NCI-H526 treated with DMSO at 0.1 percent for 48 hours (cell line): Measurements from ENCODE around the gene CST1.
"Not testable (repeated sequence)": the region's sequence is repeated elsewhere in the genome, so short reads cannot be mapped to it uniquely, and the experiment has no call there.

ENCODE experiments used
- DNase-seq: peaks from one replicate; lab custom pipeline; 2025; lab: John Stamatoyannopoulos, UW

CST1 gene

DNA sequence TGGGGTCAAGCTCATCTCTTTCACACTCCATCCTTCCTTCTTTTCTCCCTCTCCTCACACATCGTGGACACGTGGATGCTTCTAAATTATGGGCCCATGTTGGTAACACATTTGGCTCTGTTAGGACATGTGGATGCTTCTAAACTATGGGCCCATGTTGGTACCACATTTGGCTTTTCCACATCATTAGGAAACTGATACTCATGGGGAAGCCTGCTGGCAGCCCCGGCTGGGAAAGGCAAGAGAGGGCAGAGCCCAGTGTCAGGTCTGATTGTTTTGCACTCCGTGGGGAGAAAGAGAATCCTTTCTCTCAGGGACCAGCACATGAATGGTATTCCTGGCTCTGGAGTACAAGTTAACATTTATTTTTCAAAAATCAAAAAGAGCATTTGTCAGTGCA is 4.0 kb upstream of the CST1 start:
- no peak for DNase-seq

DNA sequence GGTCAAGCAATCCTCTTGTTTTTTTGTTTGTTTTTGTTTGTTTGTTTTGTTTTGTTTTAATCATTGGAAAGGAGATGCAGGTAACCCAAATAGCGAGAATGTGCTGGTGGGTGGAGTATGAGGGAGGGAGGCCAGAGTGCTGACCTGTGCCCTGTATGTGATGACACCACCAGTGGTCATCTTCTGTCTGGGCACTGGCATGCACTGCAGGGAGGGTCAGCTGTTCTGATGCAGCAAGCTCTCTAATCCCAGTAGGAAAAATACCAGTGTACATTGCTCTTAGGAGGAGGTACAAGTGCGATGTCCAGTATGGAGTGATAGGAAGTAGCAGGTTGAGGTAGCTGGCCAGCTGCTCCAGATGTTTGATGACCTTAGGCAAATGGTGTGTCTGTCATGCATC is 2.9 kb upstream of the CST1 start:
- no peak for DNase-seq

DNA sequence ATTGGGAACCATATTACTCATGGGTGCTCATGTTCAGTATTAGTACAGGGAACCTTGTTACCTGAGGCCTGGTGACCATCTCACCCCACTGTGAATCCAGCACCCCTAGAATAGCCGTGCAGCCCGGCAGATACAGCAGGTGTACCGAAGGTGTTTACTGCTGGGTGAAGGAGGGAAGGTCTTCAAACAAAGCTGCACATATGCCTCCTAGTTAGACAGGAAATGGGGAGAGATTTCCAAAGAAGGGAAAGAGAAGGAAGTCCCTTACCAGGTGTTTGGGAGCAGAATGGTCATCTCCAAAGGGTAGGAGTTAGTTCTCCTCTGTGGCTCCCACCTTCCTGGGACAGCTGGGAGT is 2.4 kb upstream of the CST1 start:
- DNase-seq: no peak

DNA sequence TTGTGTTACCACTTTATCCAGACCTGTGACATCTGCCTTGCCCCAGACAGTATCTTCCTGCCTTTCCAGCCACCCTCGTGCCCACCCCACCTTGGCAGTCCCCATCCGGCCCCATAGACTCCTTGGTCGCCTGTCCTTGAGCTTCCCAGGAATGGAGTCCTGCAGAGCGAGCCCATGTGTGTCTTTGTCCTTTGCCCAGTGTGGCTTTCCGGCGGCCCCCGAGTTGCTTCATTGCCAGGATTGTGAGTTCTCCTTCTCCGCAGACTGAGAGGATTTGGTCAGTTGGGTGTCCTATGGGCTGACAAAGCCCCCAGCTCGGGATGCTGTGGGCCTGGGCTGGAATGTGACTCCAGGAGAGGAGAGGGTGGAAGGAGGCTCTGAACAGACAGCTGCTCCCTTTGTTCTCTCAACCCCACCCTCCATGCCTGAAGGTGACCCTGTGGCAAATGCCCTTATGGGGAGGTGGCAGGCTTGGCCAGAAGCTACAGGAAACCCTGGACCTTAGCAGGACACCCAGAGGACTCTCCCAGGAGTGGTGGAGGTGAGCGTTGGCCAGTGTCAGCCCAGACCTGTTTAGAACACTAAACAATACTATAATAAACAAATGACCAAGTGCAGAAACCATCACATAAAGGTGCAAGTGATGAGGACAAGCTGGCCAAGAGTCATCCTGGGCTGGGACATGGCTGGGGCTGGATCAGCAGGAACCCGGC is 1.9 kb upstream of the CST1 start:
- DNase-seq: no peak

DNA sequence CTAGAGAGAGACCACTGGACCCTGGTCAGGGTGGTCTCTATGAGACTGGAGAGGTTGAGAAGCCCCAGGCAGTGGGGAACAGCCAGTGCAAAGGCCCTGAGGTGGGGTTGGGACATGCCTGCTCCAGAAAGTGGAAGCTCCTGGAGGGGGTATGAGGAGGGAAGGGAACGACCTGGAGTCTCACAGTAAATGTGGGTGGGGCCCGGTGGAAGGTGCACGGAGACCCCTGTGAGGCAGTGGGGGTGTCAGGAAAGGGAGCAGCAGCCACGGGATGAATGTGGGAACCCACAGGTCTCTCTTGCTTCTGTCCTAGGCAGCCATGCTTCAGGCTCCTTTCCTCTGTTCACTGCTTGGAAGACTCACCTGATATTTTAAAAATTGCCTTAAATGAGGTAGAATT is 1.3 kb upstream of the CST1 start:
- no peak for DNase-seq

DNA sequence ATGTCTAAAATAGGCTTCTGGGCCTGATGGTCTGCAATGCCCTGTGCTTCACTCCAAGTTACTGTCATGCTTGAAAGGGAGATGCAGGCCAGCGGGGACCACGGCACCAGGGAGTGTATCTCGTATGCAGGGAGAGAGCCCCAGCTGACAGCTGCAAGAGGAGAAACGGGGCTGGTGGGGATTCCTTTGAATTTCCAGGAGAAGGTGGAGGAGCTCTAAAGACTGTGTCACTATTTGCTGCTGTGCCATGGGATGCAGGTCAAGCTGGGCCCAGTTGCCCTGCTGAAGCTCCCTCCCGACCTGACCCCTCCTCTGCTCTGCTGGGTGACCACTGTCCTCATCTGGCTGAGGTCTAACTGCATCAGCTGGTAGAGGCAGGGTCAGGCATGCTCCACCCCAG is 989 bp downstream of the CST1 start:
- no peak for DNase-seq

DNA sequence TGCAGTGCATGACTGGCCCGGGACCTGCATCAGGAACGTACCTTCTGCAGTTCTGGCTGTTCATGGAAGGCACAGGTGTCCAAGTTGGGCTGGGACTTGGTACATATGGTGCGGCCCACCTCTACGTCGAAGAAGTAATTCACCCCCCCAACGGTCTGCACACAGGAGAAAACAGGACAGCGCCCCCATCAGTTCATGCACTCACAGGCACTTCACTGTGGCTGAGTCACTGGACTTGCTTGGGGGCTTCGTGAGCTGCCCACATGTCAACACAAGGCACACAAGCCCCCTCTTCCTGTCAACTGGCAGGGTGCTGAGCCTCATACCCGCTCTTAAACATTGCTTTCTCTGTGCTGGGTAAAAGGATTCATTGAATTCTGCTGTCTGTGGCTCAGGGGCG is 1.8 kb downstream of the CST1 start:
- DNase-seq: not testable (repeated sequence)

DNA sequence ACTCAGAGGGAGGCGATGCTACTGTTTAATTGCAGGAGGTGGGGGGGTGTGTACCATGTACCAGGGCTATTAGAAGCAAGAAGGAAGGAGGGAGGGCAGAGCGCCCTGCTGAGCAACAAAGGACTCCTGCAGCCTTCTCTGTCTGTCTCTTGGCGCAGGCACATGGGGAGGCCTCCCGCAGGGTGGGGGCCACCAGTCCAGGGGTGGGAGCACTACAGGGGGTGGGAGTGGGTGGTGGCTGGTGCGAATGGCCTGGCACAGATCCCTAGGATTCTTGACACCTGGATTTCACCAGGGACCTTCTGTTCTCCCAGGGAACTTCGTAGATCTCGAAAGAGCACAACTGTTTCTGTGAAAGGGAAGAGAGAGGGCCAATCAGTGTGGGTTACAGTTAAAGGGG is 3.2 kb downstream of the CST1 start:
- not testable (repeated sequence) for DNase-seq

DNA sequence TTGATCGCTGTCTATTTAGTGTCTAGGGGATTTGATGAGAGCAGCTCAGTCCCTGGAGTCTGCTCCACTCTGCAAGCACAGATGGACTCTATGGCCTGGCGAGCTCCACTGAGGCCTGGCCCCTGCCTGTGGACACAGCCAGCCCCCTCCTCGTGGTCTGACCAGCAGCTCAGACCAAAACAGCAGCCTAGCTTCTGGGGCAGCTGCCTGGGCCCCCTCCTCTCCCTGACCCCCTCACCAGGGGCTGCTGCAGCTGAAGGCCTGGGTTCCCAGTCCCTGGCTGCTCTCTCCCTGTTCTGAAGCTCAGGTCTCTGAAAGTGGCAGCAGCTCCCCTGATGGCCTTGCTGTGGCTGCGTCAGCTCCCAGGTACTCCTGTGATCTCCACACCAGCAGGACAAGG is 3.6 kb downstream of the CST1 start:
- DNase-seq: not testable (repeated sequence)

DNA sequence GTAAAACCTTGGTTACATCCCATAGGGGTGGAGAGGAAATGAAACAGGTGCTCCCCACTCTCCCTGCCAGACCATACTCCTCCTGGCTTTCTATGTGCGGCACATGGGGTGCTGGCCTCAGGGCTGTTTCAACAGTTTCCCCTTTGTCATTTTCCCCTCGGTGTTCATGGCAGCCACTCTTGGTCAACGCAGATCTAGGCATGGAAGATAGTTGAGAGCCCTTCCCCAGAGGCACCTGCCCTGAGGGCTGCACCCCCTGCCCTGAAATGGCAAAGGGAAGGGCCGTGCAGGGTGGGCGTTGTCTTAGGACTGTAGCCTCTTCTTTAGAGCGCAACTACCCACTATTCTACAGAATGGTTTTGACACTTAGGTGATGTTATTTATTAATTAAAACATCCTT is 4.4 kb downstream of the CST1 start:
- DNase-seq: no peak

DNA sequence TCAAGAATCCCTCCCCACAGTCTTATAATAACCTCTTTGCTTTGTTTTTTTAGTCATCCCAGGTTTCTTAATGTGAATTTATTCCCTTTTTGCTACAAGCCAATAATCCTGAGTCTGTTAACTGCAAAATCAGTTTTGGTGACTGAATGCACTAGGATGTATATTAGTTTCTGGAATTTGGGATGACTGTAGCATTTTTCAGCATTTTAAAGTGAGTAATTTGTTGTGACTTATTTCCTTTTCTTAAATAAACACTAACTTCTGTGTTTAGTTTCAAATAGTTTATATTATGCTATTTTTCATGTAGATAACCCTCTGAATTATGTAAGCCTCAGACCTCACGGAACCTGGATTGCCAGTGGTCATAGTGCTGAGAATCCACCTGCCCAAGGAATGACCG is 5.5 kb downstream of the CST1 start:
- DNase-seq: no peak

DNA sequence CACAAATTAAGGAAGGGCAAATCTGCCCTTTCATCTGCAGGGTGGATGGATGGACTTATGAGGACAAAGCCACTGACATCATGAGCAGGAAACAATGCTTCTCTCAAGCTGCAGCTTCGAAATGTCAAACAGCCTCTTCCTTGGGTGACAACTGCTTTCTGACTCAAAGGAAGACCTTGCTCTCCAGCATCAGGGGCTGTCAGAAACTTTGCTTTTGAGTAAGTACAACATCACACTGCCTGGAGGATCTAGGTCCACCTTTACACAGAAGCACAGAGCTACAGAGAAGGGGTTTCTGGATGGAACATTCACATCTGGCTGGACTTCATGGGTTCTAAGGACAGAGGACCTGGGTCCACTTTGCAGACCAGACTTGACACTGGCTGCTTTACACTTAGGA is 5.9 kb downstream of the CST1 start:
- DNase-seq: no peak

DNA sequence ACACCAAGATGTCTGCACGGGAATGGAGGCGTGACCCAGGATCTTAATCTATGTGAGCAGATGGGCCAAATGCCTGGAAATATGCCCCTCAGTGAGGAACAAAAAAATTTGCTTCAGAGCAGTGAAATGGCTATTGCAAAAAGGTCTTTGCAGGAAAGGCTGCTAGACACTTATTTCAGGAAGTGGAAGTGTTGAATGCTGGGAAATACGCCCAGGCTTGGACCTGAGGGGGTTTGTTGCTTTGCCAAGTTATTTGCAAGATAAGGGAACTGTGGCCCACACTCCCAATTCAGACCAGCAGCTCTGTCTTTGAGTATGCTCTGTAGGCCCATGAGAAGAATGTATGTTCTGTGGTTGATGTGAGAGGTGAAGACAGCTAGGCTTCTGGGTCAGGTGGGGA is 15.3 kb downstream of the CST1 start:
- DNase-seq: not testable (repeated sequence)

DNA sequence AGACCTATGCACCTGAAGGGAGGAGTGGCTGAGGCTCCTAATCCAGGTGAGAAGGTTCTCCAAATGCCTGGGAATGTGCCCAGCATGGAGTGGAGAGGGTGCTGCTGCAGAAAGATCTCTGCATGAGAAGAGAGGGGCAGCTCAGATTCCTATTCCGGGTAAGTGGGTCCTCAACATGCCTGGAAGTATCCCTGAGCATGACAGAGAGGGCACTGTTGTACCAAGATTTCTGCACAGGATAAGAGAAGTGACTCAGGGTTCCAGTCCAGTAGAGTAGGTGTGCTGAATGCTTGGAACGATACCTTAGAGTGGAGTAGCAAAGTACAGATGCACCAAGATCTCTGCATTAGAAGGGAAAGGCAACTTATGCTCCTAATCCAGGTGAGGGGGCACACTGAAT is 15.8 kb downstream of the CST1 start:
- not testable (repeated sequence) for DNase-seq

DNA sequence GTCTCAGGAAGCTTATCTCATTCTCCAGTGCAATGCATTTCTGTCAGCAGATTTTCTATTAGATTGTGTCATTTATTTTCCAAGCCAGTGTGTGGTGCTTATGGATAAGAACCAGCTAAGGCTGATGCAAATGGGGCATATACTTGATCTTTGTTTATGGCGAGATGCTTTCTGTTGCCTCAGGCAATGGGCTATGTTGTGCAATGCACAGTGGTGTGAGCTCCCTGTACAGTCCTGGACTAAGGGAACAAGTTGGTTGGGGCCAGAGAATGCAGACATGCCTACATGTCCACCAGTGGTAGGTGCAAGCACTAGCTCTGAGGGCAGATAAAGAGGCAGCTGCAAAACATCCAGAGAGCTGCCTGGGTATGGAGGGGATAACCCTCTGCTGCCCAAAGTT is 16.3 kb downstream of the CST1 start:
- not testable (repeated sequence) for DNase-seq

DNA sequence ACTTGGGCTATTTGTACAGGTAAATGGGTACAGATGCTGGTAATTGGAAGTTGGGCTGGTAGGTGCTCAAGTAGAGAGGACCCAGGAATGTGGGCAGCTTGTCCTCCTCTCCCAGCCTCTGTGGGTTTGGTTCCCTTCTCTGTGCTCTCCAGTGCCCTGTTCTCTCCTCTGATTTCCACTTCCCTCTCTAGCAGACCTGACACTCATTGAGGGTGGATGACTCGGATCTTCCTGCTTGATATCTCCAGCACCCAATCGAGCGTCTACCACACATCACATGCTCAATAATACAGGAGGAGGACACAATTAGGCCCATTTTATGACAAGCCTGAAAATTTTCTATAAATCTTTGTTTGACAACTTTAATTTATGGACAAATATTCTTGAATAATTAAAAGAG is 23.7 kb downstream of the CST1 start:
- no peak for DNase-seq

DNA sequence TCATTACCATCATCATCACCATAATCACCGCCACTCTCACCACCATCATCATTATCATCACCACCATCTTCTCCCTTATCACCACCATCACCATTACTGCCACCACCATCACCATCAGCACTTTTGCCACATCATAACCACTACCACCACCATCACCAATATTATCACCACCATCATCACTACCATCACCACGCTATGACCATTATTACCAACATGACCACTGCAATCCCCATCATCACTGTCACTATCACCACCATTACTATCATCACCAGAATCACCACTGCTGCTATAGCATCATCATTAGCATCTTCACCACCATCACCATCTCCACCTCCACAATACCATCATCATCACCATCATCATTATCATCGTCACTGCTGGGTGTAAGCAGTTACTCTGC is 25.6 kb downstream of the CST1 start:
- no peak for DNase-seq

DNA sequence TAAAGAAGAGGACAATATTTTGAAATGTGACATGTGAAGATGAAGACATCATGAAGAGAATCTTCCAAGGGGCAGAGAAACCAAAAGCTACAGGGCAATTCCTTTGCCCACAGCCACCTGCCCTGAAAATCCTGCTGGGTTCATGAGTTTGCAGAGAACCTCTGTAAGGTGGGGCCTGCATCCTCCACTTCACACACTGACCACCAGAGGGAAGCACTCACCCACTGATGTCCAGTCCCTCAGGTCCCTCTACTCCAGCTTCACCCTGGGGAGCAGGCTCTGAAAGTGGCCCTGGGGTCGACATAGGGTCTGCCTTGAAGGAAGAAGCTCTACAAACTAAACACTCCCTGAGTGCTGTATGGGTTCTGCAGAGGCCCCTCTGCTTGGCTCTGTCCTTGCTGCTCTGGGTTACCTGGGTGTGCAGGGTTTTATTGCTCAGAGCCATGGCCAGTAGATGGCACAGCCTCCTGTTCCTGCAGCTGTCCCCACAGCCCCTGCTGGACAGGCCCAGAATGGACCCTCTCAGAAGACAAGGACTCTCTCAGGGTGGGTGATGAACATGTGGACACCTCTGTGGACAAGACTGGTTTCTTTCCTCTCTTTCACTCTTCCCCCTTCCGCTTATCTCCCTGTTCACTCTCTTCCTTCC is 27.0 kb downstream of the CST1 start:
- DNase-seq: not testable (repeated sequence)

DNA sequence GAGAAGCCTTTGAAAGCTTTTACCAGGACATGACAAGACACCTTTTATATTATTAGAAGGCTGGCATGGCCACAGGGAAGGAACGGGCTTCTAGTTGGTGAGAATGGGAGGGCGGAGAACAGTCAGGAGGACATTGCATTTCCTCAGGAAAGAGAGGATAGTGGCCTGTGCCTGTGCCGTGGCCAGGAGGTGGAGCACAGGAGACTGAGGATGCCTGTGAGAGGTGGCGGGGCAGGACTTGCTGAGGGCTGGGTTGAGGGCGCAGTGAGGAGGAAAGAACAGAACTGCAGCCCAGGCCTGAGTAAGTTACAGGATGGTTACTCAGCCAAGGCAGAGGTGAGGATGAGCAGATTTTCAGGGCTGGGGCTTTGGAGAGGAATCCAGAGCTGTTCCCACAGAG is 27.9 kb downstream of the CST1 start:
- not testable (repeated sequence) for DNase-seq

DNA sequence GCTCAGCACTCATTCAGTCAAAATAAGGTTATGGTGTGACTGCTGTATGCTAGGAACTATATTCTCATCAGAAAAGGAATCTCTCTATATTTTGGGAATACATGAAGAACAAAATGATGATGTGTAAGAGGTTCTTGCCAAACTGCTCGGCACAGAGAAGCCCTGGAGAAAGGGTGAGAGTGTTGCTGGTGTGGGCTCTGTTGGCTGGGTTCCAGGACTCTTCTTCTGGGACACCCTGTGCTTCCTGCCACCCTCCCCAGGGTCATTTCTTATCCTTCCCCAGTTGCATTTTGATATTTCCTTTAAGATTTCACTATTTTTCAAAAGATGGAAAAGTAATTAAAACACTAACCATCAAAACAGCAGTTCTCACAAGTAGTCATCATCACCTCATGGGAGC is 28.8 kb downstream of the CST1 start:
- DNase-seq: no peak

DNA sequence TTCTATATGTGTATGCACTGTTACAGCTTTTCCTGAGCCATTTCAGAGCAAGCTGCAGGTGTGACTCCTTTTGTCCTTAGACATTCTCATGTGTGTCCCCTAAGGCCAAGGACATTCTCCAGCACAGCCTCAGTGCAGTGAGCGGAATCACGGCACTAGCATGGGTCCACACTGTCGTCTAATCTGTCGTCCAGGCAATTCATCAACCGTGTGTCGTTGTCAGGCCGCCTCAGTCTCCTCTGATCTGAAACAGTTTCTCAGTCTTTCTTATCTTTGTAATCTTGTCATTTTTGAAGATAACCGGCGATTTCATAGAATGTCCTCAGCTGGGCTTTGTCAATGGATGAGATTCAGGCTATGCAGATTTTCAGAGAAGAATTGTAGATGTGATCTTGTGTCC is 31.4 kb downstream of the CST1 start:
- not testable (repeated sequence) for DNase-seq

DNA sequence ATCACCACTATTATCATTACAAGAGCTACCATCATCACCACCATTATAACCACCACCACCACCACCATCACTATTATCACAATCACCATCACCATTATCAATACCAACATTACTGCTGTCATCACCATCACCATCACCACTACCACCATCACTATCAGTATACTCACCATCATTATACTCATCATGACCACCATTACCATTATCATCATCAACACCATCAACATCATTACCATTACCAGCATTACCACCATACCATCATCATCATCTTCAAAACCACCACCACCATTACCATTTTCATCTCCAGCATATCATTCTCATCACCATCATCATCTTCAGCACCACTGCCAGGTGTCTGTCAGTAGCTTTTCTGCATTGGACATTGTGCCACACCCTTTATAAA is 39.0 kb downstream of the CST1 start:
- DNase-seq: not testable (repeated sequence)

DNA sequence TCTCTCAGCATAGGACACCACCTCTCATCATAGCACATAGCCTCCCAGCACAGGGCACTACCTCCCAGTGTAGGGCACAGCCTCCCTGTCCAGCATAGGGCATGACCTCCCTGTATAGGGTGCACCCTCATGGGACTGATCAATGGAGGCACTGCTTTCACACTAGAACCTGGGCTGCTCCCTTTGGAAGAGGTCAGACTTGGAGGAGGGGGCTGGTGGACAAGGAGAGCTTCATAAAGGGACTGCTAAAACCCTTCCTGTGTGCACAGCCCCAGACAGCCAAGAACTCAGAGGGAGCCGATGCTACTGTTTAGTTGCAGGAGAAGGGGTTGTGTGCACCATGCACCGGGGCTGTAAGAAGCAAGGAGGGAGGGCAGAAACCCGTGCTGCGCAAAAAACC is 40.0 kb downstream of the CST1 start:
- DNase-seq: no peak

DNA sequence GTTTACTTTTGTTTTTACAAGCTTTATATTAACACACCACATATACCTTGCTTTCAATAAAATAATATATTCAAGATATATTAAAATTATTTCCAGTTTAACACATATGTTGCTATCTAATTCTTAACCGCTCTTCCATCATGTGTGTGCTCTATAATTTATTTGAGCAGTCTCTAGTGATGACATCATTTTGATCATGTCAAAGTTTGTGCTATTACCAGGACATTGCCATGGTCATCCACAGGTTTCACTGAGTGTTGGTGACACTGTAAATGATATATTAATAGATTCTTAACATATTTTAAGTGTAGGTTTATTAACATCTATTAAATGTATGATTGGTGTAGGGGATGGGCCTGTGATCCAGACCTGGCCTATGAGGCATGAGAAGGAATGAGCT is 44.8 kb downstream of the CST1 start:
- no peak for DNase-seq
